Esophagus (tissue), 2 donors: ENCODE results near the gene ZNF71. TPM values are rescaled to one million over a fixed set of nuclear protein-coding genes. Genes with fewer than 3 reads are reported as not detected.

Experiments
- H3K27ac ChIP-seq, 2 donors: one replicate each; pipeline ENCODE4 v1.5.1; 2013; ENCODE audit warnings: low read depth in 2 of 2, mild to moderate bottlenecking in 2 of 2, inconsistent platforms in 1 of 2, low read length in 1 of 2, moderate library complexity in 1 of 2
- H3K27me3 ChIP-seq, 2 donors: one replicate each; pipeline ENCODE4 v1.6.1; 2013; ENCODE audit warnings: low read length in 2 of 2, control low read depth in 1 of 2, mild to moderate bottlenecking in 1 of 2; ENCODE audit not compliant: insufficient read depth in 2 of 2, control insufficient read depth in 1 of 2
- H3K36me3 ChIP-seq, 2 donors: one replicate each; pipeline ENCODE4 v1.6.1; 2013; ENCODE audit warnings: low read length in 1 of 2; ENCODE audit not compliant: control insufficient read depth in 2 of 2, insufficient read depth in 2 of 2
- H3K4me1 ChIP-seq, 2 donors: one replicate each; pipeline ENCODE4 v1.6.1; 2013; ENCODE audit warnings: low read length in 1 of 2; ENCODE audit not compliant: control insufficient read depth in 2 of 2, insufficient read depth in 2 of 2
- H3K4me3 ChIP-seq, 2 donors: one replicate each; pipeline ENCODE4 v1.5.1; 2013; ENCODE audit warnings: low read length in 2 of 2, mild to moderate bottlenecking in 2 of 2, low read depth in 1 of 2, moderate library complexity in 1 of 2
- H3K9me3 ChIP-seq, 2 donors: one replicate each; pipeline ENCODE4 v1.6.1; 2013; ENCODE audit warnings: mild to moderate bottlenecking in 2 of 2, low read depth in 1 of 2, low read length in 1 of 2, moderate library complexity in 1 of 2; ENCODE audit not compliant: control insufficient read depth in 2 of 2, insufficient read depth in 1 of 2
- WGBS, 2 donors: extraction: QIAGEN DNeasy Blood & Tissue Kit; methylation state at CpG; one replicate each; pipeline ENCODE4 v1.1.7; 2013; 5-methylcytosine and 5-hydroxymethylcytosine counted together
- polyA plus RNA-seq, 2 donors: library from polyadenylated mRNA; stranded (reverse); fragments of 200-250 nt; gene quantifications; one replicate each; pipeline ENCODE4 v1.2.3, GENCODE V29; 2013
- donor health status: healthy with polysubstance abuse.
- donor health status: Bipolar disorder and iron deficiency.

The ZNF71 gene
- polyA plus RNA-seq, 2 donors = 1.3 to 1.9 TPM

- H3K9me3 ChIP-seq = peaks cover 6 to 19% of the 10 kb centered on the region in 2 donors
Observed at GRCh38 chr19:56612737-56613136, 17.6 kb downstream of the ZNF71 start.

GRCh38 chr19:56613639-56614038 lies 18.5 kb downstream of the ZNF71 start:
- peaks cover 8 to 21% of the 10 kb centered on the region in 2 donors for H3K9me3 ChIP-seq
- H3K36me3 ChIP-seq = peaks cover 5 to 7% of the 10 kb centered on the region in 2 donors
- H3K27me3 ChIP-seq = no peaks in the 10 kb centered on the region
- 85 to 89% methylated on average over 5 of the region's 5 CpGs for WGBS, 2 donors
- H3K4me1 ChIP-seq = no peaks in the 10 kb centered on the region
- no peak overlapping the region for H3K27ac ChIP-seq
- H3K4me3 ChIP-seq = no peak overlapping the region

More at GRCh38 chr19:56612737-56613136, 17.6 kb downstream of the ZNF71 start:
- Histone ChIP-seq H3K27me3 (no peaks in the 10 kb centered on the region), H3K36me3 (peaks cover under 1 to 2% of the 10 kb centered on the region in 2 donors), H3K4me1 (no peaks in the 10 kb centered on the region), H3K4me3 (no peak overlapping the region), H3K27ac (no peak overlapping the region)
- WGBS, 2 donors = 92 to 94% methylated on average over 2 of the region's 2 CpGs

GRCh38 chr19:56617531-56617930 lies 22.4 kb downstream of the ZNF71 start:
- H3K36me3 ChIP-seq = peaks cover 5 to 21% of the 10 kb centered on the region in 2 donors

GRCh38 chr19:56619121-56619520 lies 24.0 kb downstream of the ZNF71 start:
- Histone ChIP-seq H3K9me3 (peaks cover 27 to 48% of the 10 kb centered on the region in 2 donors), H3K4me3 (no peak overlapping the region), H3K36me3 (peaks cover 9 to 26% of the 10 kb centered on the region in 2 donors), H3K27ac (no peak overlapping the region), H3K4me1 (no peaks in the 10 kb centered on the region), H3K27me3 (no peaks in the 10 kb centered on the region)
- WGBS, 2 donors = 79 to 81% methylated on average over 8 of the region's 8 CpGs

More at GRCh38 chr19:56617531-56617930, 22.4 kb downstream of the ZNF71 start:
- no peaks in the 10 kb centered on the region for H3K4me1 ChIP-seq
- no peak overlapping the region for H3K4me3 ChIP-seq
- H3K9me3 ChIP-seq = peaks cover 26 to 42% of the 10 kb centered on the region in 2 donors
- no peaks in the 10 kb centered on the region for H3K27me3 ChIP-seq
- WGBS, 2 donors = 94 to 95% methylated on average over 8 of the region's 8 CpGs
- H3K27ac ChIP-seq = no peak overlapping the region

DNA sequence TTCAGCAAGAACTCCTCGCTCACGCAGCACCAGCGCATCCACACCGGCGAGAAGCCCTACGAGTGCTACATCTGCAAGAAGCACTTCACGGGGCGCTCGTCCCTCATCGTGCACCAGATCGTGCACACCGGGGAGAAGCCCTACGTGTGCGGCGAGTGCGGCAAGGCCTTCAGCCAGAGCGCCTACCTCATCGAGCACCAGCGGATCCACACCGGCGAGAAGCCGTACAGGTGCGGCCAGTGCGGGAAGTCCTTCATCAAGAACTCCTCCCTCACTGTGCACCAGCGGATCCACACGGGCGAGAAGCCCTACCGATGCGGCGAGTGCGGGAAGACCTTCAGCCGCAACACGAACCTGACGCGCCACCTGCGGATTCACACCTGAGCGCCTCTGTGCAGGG lies 27.3 kb downstream of the ZNF71 start:
- WGBS, 2 donors = 94% methylated on average over 37 of the region's 37 CpGs
- Histone ChIP-seq H3K36me3 (peaks cover 9 to 29% of the 10 kb centered on the region in 2 donors), H3K9me3 (peaks cover 33 to 62% of the 10 kb centered on the region in 2 donors), H3K27ac (no peak overlapping the region), H3K4me1 (no peaks in the 10 kb centered on the region), H3K27me3 (no peaks in the 10 kb centered on the region), H3K4me3 (no peak overlapping the region)

- no peak overlapping the region for H3K4me3 ChIP-seq
- H3K36me3 ChIP-seq = peaks cover 6 to 26% of the 10 kb centered on the region in 2 donors
- WGBS, 2 donors = 87 to 90% methylated on average over 9 of the region's 9 CpGs
- no peaks in the 10 kb centered on the region for H3K27me3 ChIP-seq
- H3K27ac ChIP-seq = no peak overlapping the region
- H3K4me1 ChIP-seq = no peaks in the 10 kb centered on the region
- peaks cover 40 to 62% of the 10 kb centered on the region in 2 donors for H3K9me3 ChIP-seq
Observed at GRCh38 chr19:56623006-56623405, 27.9 kb downstream of the ZNF71 start.

- WGBS, 2 donors = 94 to 96% methylated on average over 9 of the region's 9 CpGs
- Histone ChIP-seq H3K27me3 (no peaks in the 10 kb centered on the region), H3K36me3 (peaks cover 4 to 22% of the 10 kb centered on the region in 2 donors), H3K4me1 (no peaks in the 10 kb centered on the region), H3K27ac (no peak overlapping the region), H3K4me3 (no peak overlapping the region), H3K9me3 (peaks cover 35 to 52% of the 10 kb centered on the region in 2 donors)
Observed at GRCh38 chr19:56625708-56626107, 30.6 kb downstream of the ZNF71 start.

GRCh38 chr19:56633021-56633420 lies 37.9 kb downstream of the ZNF71 start:
- H3K27ac ChIP-seq = no peak overlapping the region
- no peaks in the 10 kb centered on the region for H3K27me3 ChIP-seq
- no peak overlapping the region for H3K4me3 ChIP-seq
- H3K36me3 ChIP-seq = no peaks in the 10 kb centered on the region
- peaks cover 13 to 24% of the 10 kb centered on the region in 2 donors for H3K9me3 ChIP-seq
- 19 to 21% methylated on average over 1 of the region's 1 CpG for WGBS, 2 donors
- H3K4me1 ChIP-seq = no peaks in the 10 kb centered on the region

DNA sequence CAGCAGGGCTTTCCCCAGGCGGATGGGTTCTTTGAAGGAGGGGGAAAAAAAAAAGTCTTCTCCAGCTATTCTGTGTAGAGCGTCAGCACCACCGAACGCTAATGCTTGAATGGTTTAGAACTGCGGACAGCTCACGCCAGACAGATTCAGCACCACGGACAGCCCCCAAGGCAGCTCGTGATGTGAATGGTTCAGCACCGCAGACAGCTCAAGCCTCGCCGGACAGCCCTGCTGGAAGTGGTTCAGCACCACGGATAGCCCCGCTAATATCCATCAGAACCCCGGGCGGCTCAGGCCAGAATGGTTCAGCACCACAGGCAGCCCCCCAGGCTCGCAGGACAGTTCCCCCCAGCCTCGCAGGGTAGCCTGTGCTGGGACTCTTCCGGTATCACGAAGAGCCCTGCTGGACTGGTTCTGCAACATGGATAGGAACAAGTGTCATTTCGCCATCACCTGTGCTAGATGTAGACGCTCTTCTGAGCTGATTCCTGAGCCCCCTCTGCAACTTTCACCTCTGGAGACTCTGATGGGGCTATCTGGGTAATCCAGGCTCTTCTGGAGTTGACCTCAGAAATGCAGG lies 43.0 kb downstream of the ZNF71 start:
- Histone ChIP-seq H3K9me3 (peaks cover 12% of the 10 kb centered on the region in 2 donors), H3K27ac (no peak overlapping the region), H3K4me1 (no peaks in the 10 kb centered on the region), H3K36me3 (no peaks in the 10 kb centered on the region), H3K4me3 (no peak overlapping the region), H3K27me3 (no peaks in the 10 kb centered on the region)
- WGBS, 2 donors = 14 to 15% methylated on average over 21 of the region's 21 CpGs

- no peaks in the 10 kb centered on the region for H3K27me3 ChIP-seq
- H3K27ac ChIP-seq = no peak overlapping the region
- H3K9me3 ChIP-seq = peaks cover 9 to 14% of the 10 kb centered on the region in 2 donors
- 18 to 43% methylated on average over 7 of the region's 7 CpGs for WGBS, 2 donors
- no peaks in the 10 kb centered on the region for H3K36me3 ChIP-seq
- H3K4me1 ChIP-seq = no peaks in the 10 kb centered on the region
- H3K4me3 ChIP-seq = no peak overlapping the region
Observed at GRCh38 chr19:56639217-56639616, 44.1 kb downstream of the ZNF71 start.
